Activated CD4-positive, alpha-beta memory T cell treated with anti-CD3 and anti-CD28 coated beads, Interleukin-2, amount 10 ng/mL, durations not matched to agents 7 days and 5 days (primary cell): ENCODE data around the gene NRG3. TPM values are rescaled to one million over a fixed set of nuclear protein-coding genes. Genes with fewer than 3 reads are reported as not detected.

ENCODE experiments used
- CTCF ChIA-PET: fragments of 350-600 bp; sonication (Branson Sonifier 250); formaldehyde crosslinking; loops from one replicate; lab custom pipeline; 2021; ENCODE audit warnings: antibody characterized with exemption, inconsistent platforms; lab: Charles Lee
- POLR2A ChIA-PET: fragments of 350-600 bp; sonication (Branson Sonifier 250); formaldehyde crosslinking; loops from one replicate; lab custom pipeline; 2021; ENCODE audit warnings: antibody characterized with exemption; lab: Charles Lee
- DNase-seq: peaks from one replicate; pipeline ENCODE4 v3.0.0-alpha.2; 2020
- H3K27ac Mint-ChIP-seq: one replicate; pipeline ENCODE4 v1.8.0; 2021; ENCODE audit warnings: mild to moderate bottlenecking, mixed read lengths
- H3K27me3 Mint-ChIP-seq: one replicate; pipeline ENCODE4 v1.8.0; 2021; ENCODE audit warnings: mixed read lengths
- H3K36me3 Mint-ChIP-seq: one replicate; pipeline ENCODE4 v1.8.0; 2021; ENCODE audit warnings: low read depth, mixed read lengths
- H3K4me1 Mint-ChIP-seq: one replicate; pipeline ENCODE4 v1.8.0; 2021; ENCODE audit warnings: mixed read lengths
- H3K4me3 Mint-ChIP-seq: one replicate; pipeline ENCODE4 v1.8.0; 2021; ENCODE audit warnings: mild to moderate bottlenecking, mixed read lengths
- H3K9me3 Mint-ChIP-seq: one replicate; pipeline ENCODE4 v1.8.0; 2021; ENCODE audit warnings: mixed read lengths
- total RNA-seq, 2 experiments: library from RNA; stranded (reverse); gene quantifications; one replicate each; pipeline ENCODE4 v1.2.3, GENCODE V29; 2021

The NRG3 gene
- total RNA-seq, 2 experiments from 2014 or later = not detected

GRCh38 chr10:81872206-81872862 lies 2.7 kb upstream of the NRG3 start:
- H3K36me3 Mint-ChIP-seq = peaks cover 4% of the 10 kb centered on the region
- CTCF ChIA-PET = no interaction called here
- H3K27me3 Mint-ChIP-seq = peaks cover 37% of the 10 kb centered on the region
- peaks cover 5% of the 10 kb centered on the region for H3K4me1 Mint-ChIP-seq
- H3K4me3 Mint-ChIP-seq = no peak overlapping the region
- DNase-seq = no peak
- H3K9me3 Mint-ChIP-seq = no peaks in the 10 kb centered on the region
- POLR2A ChIA-PET = no interaction called here
- H3K27ac Mint-ChIP-seq = no peak overlapping the region

DNA sequence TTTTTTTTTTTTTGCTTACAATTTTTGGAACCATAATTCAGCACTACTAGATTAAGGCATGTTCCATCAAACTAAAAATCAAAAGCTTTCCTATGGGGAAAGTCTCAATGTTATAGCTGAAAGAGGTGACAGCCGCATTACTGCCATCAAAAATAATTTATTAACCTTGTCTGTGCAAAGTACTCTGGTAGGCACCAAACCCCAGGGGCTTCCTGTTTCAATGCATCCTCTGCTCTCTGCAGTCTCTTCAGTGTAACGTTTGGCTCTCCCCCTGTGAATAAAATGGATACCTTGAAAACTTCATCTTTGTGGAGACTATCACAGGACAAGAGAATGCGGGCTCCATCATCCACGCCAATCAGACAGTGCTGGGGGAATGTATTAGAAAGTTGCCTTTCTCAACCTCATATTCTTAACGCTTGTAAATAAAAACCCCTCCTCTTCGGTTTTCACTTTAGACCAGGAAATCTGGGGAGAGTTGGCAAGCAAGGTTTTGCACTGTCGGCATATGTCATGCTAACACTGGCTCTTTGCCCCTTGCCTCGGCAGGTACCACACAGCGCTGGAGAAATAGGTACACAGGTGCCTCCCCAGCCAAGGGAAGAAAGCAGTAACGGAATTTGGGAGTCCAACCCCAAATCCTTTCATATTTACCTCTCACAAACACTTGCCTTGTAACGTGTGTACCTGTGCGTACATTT lies 1.6 kb upstream of the NRG3 start:
- Mint-ChIP-seq H3K27ac (no peak overlapping the region), H3K4me1 (peaks cover 5% of the 10 kb centered on the region), H3K36me3 (peaks cover 4% of the 10 kb centered on the region), H3K9me3 (no peaks in the 10 kb centered on the region), H3K4me3 (no peak overlapping the region), H3K27me3 (peaks cover 42% of the 10 kb centered on the region)
- ChIA-PET POLR2A (no interaction called here), CTCF (no interaction called here)
- DNase-seq = no peak

DNA sequence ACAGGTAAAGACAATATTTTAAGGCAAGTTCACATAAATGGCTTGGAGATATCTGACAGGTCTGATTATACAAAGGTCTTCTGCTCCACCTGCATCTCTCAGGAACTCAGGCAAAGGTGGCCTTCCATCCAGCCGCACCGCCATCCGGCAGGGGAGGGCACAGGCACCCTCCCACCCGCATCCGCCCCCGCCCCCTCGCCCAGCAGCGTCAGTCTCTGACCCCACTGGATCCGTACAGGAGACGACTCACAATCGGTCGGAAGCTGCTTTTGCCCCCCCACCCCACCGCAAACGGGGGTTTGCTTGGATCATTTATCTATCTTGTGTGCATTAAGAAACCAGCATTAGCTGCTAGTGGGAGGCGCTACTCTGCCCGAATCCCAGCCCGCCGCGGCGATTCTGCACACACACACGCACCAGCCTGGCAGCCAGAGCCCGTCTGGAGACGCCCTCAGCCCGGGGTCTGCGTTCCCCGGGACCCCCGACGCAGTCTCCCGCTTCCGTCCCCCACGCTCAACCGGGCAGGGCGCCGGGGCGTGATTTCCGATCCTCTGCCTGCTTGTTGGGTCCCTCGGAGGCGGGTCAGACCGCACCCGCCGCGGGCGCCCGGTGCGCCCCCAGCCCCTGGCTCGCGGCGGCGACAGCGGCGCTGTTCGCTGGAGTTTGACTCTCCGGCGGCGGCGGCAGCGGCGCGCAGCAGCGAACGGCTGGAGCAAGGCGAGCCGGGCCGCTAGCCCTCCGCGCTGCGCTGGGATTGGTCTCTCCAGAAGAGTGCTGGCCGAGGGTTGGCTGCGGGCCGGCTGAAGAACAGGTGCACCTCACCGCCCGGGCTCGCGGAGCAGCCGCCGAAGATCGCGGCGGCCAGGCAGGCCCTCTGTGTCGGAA lies 820 bp upstream of the NRG3 start:
- Mint-ChIP-seq H3K4me1 (peaks cover 5% of the 10 kb centered on the region), H3K9me3 (no peaks in the 10 kb centered on the region), H3K4me3 (no peak overlapping the region), H3K27ac (no peak overlapping the region), H3K36me3 (peaks cover 4% of the 10 kb centered on the region), H3K27me3 (peaks cover 42% of the 10 kb centered on the region)
- ChIA-PET POLR2A (no interaction called here), CTCF (no interaction called here)
- no peak for DNase-seq

DNA sequence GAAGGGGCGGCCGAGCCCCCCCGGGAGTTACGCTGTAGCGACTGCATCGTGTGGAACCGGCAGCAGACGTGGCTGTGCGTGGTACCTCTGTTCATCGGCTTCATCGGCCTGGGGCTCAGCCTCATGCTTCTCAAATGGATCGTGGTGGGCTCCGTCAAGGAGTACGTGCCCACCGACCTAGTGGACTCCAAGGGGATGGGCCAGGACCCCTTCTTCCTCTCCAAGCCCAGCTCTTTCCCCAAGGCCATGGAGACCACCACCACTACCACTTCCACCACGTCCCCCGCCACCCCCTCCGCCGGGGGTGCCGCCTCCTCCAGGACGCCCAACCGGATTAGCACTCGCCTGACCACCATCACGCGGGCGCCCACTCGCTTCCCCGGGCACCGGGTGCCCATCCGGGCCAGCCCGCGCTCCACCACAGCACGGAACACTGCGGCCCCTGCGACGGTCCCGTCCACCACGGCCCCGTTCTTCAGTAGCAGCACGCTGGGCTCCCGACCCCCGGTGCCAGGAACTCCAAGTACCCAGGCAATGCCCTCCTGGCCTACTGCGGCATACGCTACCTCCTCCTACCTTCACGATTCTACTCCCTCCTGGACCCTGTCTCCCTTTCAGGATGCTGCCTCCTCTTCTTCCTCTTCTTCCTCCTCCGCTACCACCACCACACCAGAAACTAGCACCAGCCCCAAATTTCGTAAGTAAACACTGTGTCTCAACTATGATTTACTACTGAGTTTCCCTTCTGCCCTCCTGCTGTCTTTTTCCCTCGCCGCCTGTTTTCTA lies 666 bp downstream of the NRG3 start:
- H3K4me3 Mint-ChIP-seq = peak overlapping the region; percentile 14
- peaks cover 5% of the 10 kb centered on the region for H3K4me1 Mint-ChIP-seq
- peaks cover 4% of the 10 kb centered on the region for H3K36me3 Mint-ChIP-seq
- no peak overlapping the region for H3K27ac Mint-ChIP-seq
- peaks cover 42% of the 10 kb centered on the region for H3K27me3 Mint-ChIP-seq
- no peaks in the 10 kb centered on the region for H3K9me3 Mint-ChIP-seq
- CTCF ChIA-PET = no interaction called here
- no peak for DNase-seq
- POLR2A ChIA-PET = no interaction called here

GRCh38 chr10:81876253-81877077 lies 1.5 kb downstream of the NRG3 start:
- no peaks in the 10 kb centered on the region for H3K9me3 Mint-ChIP-seq
- DNase-seq = no peak
- H3K36me3 Mint-ChIP-seq = peaks cover 4% of the 10 kb centered on the region
- H3K27me3 Mint-ChIP-seq = peaks cover 41% of the 10 kb centered on the region
- CTCF ChIA-PET = no interaction called here
- H3K4me3 Mint-ChIP-seq = no peak overlapping the region
- peaks cover 5% of the 10 kb centered on the region for H3K4me1 Mint-ChIP-seq
- POLR2A ChIA-PET = no interaction called here
- H3K27ac Mint-ChIP-seq = no peak overlapping the region

GRCh38 chr10:81877596-81877995 lies 2.6 kb downstream of the NRG3 start:
- no peak for DNase-seq
- POLR2A ChIA-PET = no interaction called here
- CTCF ChIA-PET = no interaction called here
- Mint-ChIP-seq H3K9me3 (no peaks in the 10 kb centered on the region), H3K27ac (no peak overlapping the region), H3K4me3 (no peak overlapping the region), H3K4me1 (peaks cover 5% of the 10 kb centered on the region), H3K27me3 (peaks cover 33% of the 10 kb centered on the region), H3K36me3 (peaks cover 4% of the 10 kb centered on the region)

DNA sequence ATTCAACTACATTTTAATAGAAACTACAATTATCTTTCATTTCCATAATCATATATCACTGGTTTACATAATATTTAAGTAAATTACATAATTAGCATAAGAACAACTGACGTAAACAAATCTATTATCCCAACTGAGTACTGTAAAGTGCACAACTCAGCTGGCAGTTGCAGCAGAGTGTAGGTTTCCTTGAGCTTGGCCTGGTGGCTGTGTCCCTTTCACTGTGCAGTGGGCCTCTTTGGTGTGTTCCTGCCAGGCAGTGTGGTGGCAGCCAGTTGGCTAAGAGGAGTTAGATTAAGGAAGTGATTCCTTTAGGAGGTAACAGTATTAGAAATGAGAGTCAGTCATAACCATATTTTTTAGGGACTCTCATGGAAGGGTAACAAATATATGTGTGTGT lies 7.0 kb downstream of the NRG3 start:
- no peaks in the 10 kb centered on the region for H3K36me3 Mint-ChIP-seq
- H3K27me3 Mint-ChIP-seq = peaks cover 8% of the 10 kb centered on the region
- no peak for DNase-seq
- H3K4me1 Mint-ChIP-seq = no peaks in the 10 kb centered on the region
- H3K9me3 Mint-ChIP-seq = no peaks in the 10 kb centered on the region
- ChIA-PET CTCF (no interaction called here), POLR2A (no interaction called here)
- no peak overlapping the region for H3K27ac Mint-ChIP-seq
- no peak overlapping the region for H3K4me3 Mint-ChIP-seq

- H3K36me3 Mint-ChIP-seq = no peaks in the 10 kb centered on the region
- ChIA-PET CTCF (no interaction called here), POLR2A (no interaction called here)
These were observed 9.9 kb downstream of the NRG3 start for GRCh38 chr10:81884856-81885255.

GRCh38 chr10:81885491-81885890 lies 10.5 kb downstream of the NRG3 start:
- Mint-ChIP-seq H3K4me3 (no peak overlapping the region), H3K27ac (no peak overlapping the region), H3K27me3 (no peaks in the 10 kb centered on the region), H3K4me1 (no peaks in the 10 kb centered on the region), H3K9me3 (no peaks in the 10 kb centered on the region), H3K36me3 (no peaks in the 10 kb centered on the region)
- ChIA-PET POLR2A (no interaction called here), CTCF (no interaction called here)
- DNase-seq = no peak

More at GRCh38 chr10:81884856-81885255, 9.9 kb downstream of the NRG3 start:
- H3K4me1 Mint-ChIP-seq = no peaks in the 10 kb centered on the region
- no peaks in the 10 kb centered on the region for H3K9me3 Mint-ChIP-seq
- no peak overlapping the region for H3K27ac Mint-ChIP-seq
- no peaks in the 10 kb centered on the region for H3K27me3 Mint-ChIP-seq
- no peak overlapping the region for H3K4me3 Mint-ChIP-seq
- no peak for DNase-seq

GRCh38 chr10:81886939-81887338 lies 11.9 kb downstream of the NRG3 start:
- no peaks in the 10 kb centered on the region for H3K27me3 Mint-ChIP-seq
- no peak overlapping the region for H3K27ac Mint-ChIP-seq
- no peaks in the 10 kb centered on the region for H3K4me1 Mint-ChIP-seq
- no peak overlapping the region for H3K4me3 Mint-ChIP-seq
- no peak for DNase-seq
- no peaks in the 10 kb centered on the region for H3K9me3 Mint-ChIP-seq
- CTCF ChIA-PET = no interaction called here
- no peaks in the 10 kb centered on the region for H3K36me3 Mint-ChIP-seq
- POLR2A ChIA-PET = no interaction called here

DNA sequence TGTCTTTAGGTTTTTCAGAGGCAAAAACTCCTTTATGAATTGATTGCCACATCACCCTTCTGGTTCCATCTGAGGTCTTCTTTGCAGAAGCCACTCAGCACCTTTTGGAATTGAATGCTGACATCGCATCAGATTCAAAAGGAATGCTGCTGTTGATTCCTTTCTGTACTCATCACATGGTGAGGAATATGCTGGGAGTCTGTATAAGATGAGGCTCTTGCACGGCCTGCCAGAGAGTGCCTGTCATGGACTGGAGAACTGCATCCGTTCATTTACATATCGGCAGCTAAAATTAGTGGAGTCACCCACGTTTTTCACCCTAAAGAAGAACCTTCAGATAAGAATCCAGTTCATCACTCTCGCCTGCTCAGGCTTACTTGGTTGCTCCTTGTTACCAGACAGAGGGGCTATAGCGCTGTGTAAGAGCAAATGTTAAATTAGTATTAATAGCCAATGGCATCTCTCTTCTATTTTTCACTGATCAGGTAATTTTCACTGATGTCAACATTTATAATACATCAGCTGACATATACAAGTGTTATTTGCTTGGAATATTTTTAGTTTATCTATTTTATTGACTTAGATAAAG lies 14.3 kb downstream of the NRG3 start:
- no peak overlapping the region for H3K4me3 Mint-ChIP-seq

DNA sequence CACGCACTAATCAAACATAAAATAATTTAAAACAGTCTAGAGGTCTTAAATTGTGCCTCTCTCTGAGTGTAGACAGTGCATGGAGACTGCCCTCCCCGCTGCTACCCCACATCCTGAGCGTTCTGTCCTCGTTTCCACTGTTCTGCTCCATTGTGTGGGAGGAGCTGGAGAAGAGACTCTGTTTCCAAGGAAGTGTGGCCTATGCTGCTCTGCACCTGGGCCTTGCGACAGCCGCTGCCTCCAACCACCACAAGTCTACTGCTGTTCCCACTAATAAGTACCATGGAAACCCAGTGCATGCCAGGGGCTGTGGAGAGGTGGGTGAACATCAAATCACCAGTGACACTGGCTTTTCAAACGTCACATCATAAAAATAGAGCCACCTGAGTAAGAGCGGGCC lies 19.6 kb downstream of the NRG3 start:
- POLR2A ChIA-PET = no interaction called here
- H3K27ac Mint-ChIP-seq = no peak overlapping the region
- H3K4me3 Mint-ChIP-seq = no peak overlapping the region
- H3K27me3 Mint-ChIP-seq = no peaks in the 10 kb centered on the region
- no peaks in the 10 kb centered on the region for H3K4me1 Mint-ChIP-seq
- DNase-seq = no peak
- H3K9me3 Mint-ChIP-seq = peaks cover 4% of the 10 kb centered on the region
- CTCF ChIA-PET = no interaction called here
- no peaks in the 10 kb centered on the region for H3K36me3 Mint-ChIP-seq

More for the DNA sequence above, 14.3 kb downstream of the NRG3 start:
- no peak for DNase-seq
- ChIA-PET CTCF (no interaction called here), POLR2A (no interaction called here)
- Mint-ChIP-seq H3K9me3 (no peaks in the 10 kb centered on the region), H3K27ac (no peak overlapping the region), H3K27me3 (no peaks in the 10 kb centered on the region), H3K36me3 (no peaks in the 10 kb centered on the region), H3K4me1 (no peaks in the 10 kb centered on the region)
